ENCODE data around the gene PCED1A.

- TF ChIP-seq CTCF (IDR thresholded peaks at IDR 0.05; ENCODE audit: extremely low read depth in 1 of 2, insufficient read depth in 1 of 2, low read depth in 1 of 2, low read length in 2 of 2), result no peak
- no peak for TF ChIP-seq POLR2AphosphoS5 (IDR thresholded peaks at IDR 0.05; ENCODE audit: insufficient read depth, low read depth, low read length)
- no peak for TF ChIP-seq EZH2 (IDR thresholded peaks at IDR 0.05; ENCODE audit: borderline replicate concordance, low read depth, low read length, severe bottlenecking)
- TF ChIP-seq MAX (IDR thresholded peaks at IDR 0.05; ENCODE audit: insufficient read depth, insufficient read length), result no peak
- no peak for TF ChIP-seq GATA2 (IDR thresholded peaks at IDR 0.05; ENCODE audit: insufficient read depth, insufficient read length, low read depth, low read length)
- TF ChIP-seq POLR2A (IDR thresholded peaks at IDR 0.05; ENCODE audit: low read depth, low read length), result no peak
- no peak for TF ChIP-seq FOS (IDR thresholded peaks at IDR 0.05; ENCODE audit: borderline replicate concordance, insufficient read depth, low read length)
- TF ChIP-seq MYC (IDR thresholded peaks at IDR 0.05; ENCODE audit: low read depth, low read length), result no peak
- no peak for TF ChIP-seq JUN (IDR thresholded peaks at IDR 0.05; ENCODE audit: borderline replicate concordance, insufficient read depth, insufficient read length, low read depth)
Measured at GRCh38 chr20:2814076-2814475, 26.4 kb downstream of the PCED1A start.

Measured in endothelial cell of umbilical vein (primary cell).